ENCODE measurements around the gene PDE10A. TPM values are rescaled to one million over a fixed set of nuclear protein-coding genes. Genes with fewer than 3 reads are reported as not detected.

The PDE10A gene
- polyA plus RNA-seq = 10 to 100 TPM in 1 of 3 donors, 1 to 10 TPM in 1, under 1 TPM in 1; 0.41 to 41.9 (median 6.8) TPM

- no peak within 1 kb of the TSS for H3K27ac ChIP-seq (ENCODE audit: low read depth, low read length)
- 0% methylated on average over 51 to 80 of the region's 80 CpGs for WGBS, 3 donors
Measured at GRCh38 chr6:165662749-165663376, at the start of gene PDE10A. Gene PDE10A, minus strand, starts transcription at chr6:165663241. Its CDS starts 430 bp downstream, at chr6:165662811.

- 96 to 97% (median 96%) methylated on average over 23 of the region's 23 CpGs for WGBS, 3 donors
- no peak overlapping the region for H3K27ac ChIP-seq (ENCODE audit: low read depth, low read length)
Measured at GRCh38 chr6:165708985-165709576, 46.0 kb upstream of the PDE10A start.

GRCh38 chr6:165707067-165707853, 44.2 kb upstream of the PDE10A start:
- WGBS, 3 donors = 84 to 89% (median 88%) methylated on average over 14 of the region's 14 CpGs

GRCh38 chr6:165705941-165706340, 42.9 kb upstream of the PDE10A start:
- WGBS, 3 donors = 74 to 87% (median 83%) methylated on average over 5 of the region's 5 CpGs
- H3K27ac ChIP-seq (ENCODE audit: low read depth, low read length) = no peak overlapping the region

More at GRCh38 chr6:165707067-165707853, 44.2 kb upstream of the PDE10A start:
- no peak overlapping the region for H3K27ac ChIP-seq (ENCODE audit: low read depth, low read length)

GRCh38 chr6:165704045-165704748, 41.2 kb upstream of the PDE10A start:
- WGBS, 3 donors = 45 to 53% (median 53%) methylated on average over 9 of the region's 9 CpGs
- H3K27ac ChIP-seq (ENCODE audit: low read depth, low read length) = no peak overlapping the region

- H3K27ac ChIP-seq (ENCODE audit: low read depth, low read length) = no peak overlapping the region
- 62 to 87% (median 82%) methylated on average over 10 of the region's 10 CpGs for WGBS, 3 donors
Measured at GRCh38 chr6:165702669-165703068, 39.6 kb upstream of the PDE10A start.

GRCh38 chr6:165701564-165702354, 38.7 kb upstream of the PDE10A start:
- 81 to 94% (median 90%) methylated on average over 11 of the region's 11 CpGs for WGBS, 3 donors
- no peak overlapping the region for H3K27ac ChIP-seq (ENCODE audit: low read depth, low read length)

GRCh38 chr6:165701005-165701404, 38.0 kb upstream of the PDE10A start:
- no peak overlapping the region for H3K27ac ChIP-seq (ENCODE audit: low read depth, low read length)
- WGBS, 3 donors = 54 to 72% (median 70%) methylated on average over 4 of the region's 4 CpGs

GRCh38 chr6:165698868-165699267, 35.8 kb upstream of the PDE10A start:
- no peak overlapping the region for H3K27ac ChIP-seq (ENCODE audit: low read depth, low read length)

GRCh38 chr6:165697171-165697570, 34.1 kb upstream of the PDE10A start:
- H3K27ac ChIP-seq (ENCODE audit: low read depth, low read length) = no peak overlapping the region
- 37 to 55% (median 52%) methylated on average over 1 of the region's 1 CpG for WGBS, 3 donors

- H3K27ac ChIP-seq (ENCODE audit: low read depth, low read length) = no peak overlapping the region
- 61 to 73% (median 62%) methylated on average over 8 of the region's 8 CpGs for WGBS, 3 donors
Measured at GRCh38 chr6:165695722-165696515, 32.9 kb upstream of the PDE10A start.

- WGBS, 3 donors = 49 to 75% (median 73%) methylated on average over 12 of the region's 12 CpGs
- H3K27ac ChIP-seq (ENCODE audit: low read depth, low read length) = no peak overlapping the region
Measured at GRCh38 chr6:165694296-165694695, 31.3 kb upstream of the PDE10A start.

- WGBS, 3 donors = 76 to 91% (median 89%) methylated on average over 11 of the region's 11 CpGs
- no peak overlapping the region for H3K27ac ChIP-seq (ENCODE audit: low read depth, low read length)
Measured at GRCh38 chr6:165692106-165692653, 29.1 kb upstream of the PDE10A start.

- 76 to 86% (median 85%) methylated on average over 7 of the region's 7 CpGs for WGBS, 3 donors
Measured at GRCh38 chr6:165689699-165690098, 26.7 kb upstream of the PDE10A start.

GRCh38 chr6:165686596-165687365, 23.7 kb upstream of the PDE10A start:
- H3K27ac ChIP-seq (ENCODE audit: low read depth, low read length) = no peak overlapping the region
- WGBS, 3 donors = 84 to 86% (median 86%) methylated on average over 27 of the region's 27 CpGs

More at GRCh38 chr6:165689699-165690098, 26.7 kb upstream of the PDE10A start:
- no peak overlapping the region for H3K27ac ChIP-seq (ENCODE audit: low read depth, low read length)

- 28 to 60% (median 35%) methylated on average over 1 of the region's 1 CpG for WGBS, 3 donors
Measured at GRCh38 chr6:165685302-165685701, 22.3 kb upstream of the PDE10A start.

More at GRCh38 chr6:165685302-165685701, 22.3 kb upstream of the PDE10A start:
- H3K27ac ChIP-seq (ENCODE audit: low read depth, low read length) = no peak overlapping the region

Measured in adipose tissue (tissue), 3 donors.